HG03045 (cell line): ENCODE measurements around the gene CCDC57.
"Not testable (repeated sequence)": the region's sequence is repeated elsewhere in the genome, so short reads cannot be mapped to it uniquely, and the experiment has no call there.

Source experiments
- ATAC-seq: cut with Tn5 transposase; IDR thresholded peaks from one replicate; pipeline ENCODE4 v1.9.1; 2021; ENCODE audit warnings: mild to moderate bottlenecking, moderate library complexity; ENCODE audit not compliant: unreplicated experiment

Gene CCDC57

GRCh38 chr17:82134101-82134500 lies 78.5 kb downstream of the CCDC57 start:
- no peak for ATAC-seq

- ATAC-seq = not testable (repeated sequence)
These were observed 79.3 kb downstream of the CCDC57 start for GRCh38 chr17:82133166-82133953.

- ATAC-seq = no peak
These were observed 83.5 kb downstream of the CCDC57 start for GRCh38 chr17:82129095-82129494.

GRCh38 chr17:82128287-82128686 lies 84.4 kb downstream of the CCDC57 start:
- no peak for ATAC-seq

- ATAC-seq = no peak
These were observed 84.9 kb downstream of the CCDC57 start for GRCh38 chr17:82127704-82128103.

- ATAC-seq = no peak
These were observed 85.4 kb downstream of the CCDC57 start for GRCh38 chr17:82127315-82127595.

GRCh38 chr17:82126556-82127314 lies 85.9 kb downstream of the CCDC57 start:
- no peak for ATAC-seq

GRCh38 chr17:82124101-82124500 lies 88.5 kb downstream of the CCDC57 start:
- no peak for ATAC-seq

GRCh38 chr17:82121660-82122629 lies 90.7 kb downstream of the CCDC57 start:
- ATAC-seq = no peak

- ATAC-seq = no peak
These were observed 91.4 kb downstream of the CCDC57 start for GRCh38 chr17:82121246-82121645.

GRCh38 chr17:82120148-82120547 lies 92.5 kb downstream of the CCDC57 start:
- no peak for ATAC-seq

- ATAC-seq = no peak
These were observed 93.7 kb downstream of the CCDC57 start for GRCh38 chr17:82118815-82119380.

GRCh38 chr17:82118168-82118814 lies 94.4 kb downstream of the CCDC57 start:
- no peak for ATAC-seq

- ATAC-seq = no peak
These were observed 95.2 kb downstream of the CCDC57 start for GRCh38 chr17:82117139-82118090.

GRCh38 chr17:82116246-82116645 lies 96.4 kb downstream of the CCDC57 start:
- ATAC-seq = no peak

- no peak for ATAC-seq
These were observed 97.8 kb downstream of the CCDC57 start for GRCh38 chr17:82114872-82115271.

- ATAC-seq = no peak
These were observed 98.2 kb downstream of the CCDC57 start for GRCh38 chr17:82114447-82114846.

- ATAC-seq = no peak
These were observed 98.7 kb downstream of the CCDC57 start for GRCh38 chr17:82113941-82114340.

GRCh38 chr17:82113422-82113821 lies 99.2 kb downstream of the CCDC57 start:
- ATAC-seq = no peak
